Fibroblast of pulmonary artery (primary cell): ENCODE results near the gene HOXA9.
A peak's percentile ranks its signal among the peaks of the same experiment; 100 is the strongest.

ENCODE experiments used
- DNase-seq: peaks from one replicate; pipeline ENCODE4 v3.0.0-alpha.2; 2010; ENCODE audit warnings: low read depth
- H3K4me3 ChIP-seq: replicated peaks from 2 replicates; pipeline ENCODE4 v1.5.1; 2011; ENCODE audit warnings: low read depth, mild to moderate bottlenecking, control low read depth, low read length, moderate library complexity
- CTCF ChIP-seq: IDR thresholded peaks from 2 replicates; pipeline ENCODE4 v1.5.1; 2011; ENCODE audit warnings: mild to moderate bottlenecking, control low read depth, low read length, inconsistent platforms; ENCODE audit errors: missing control alignments

HOXA9 gene

GRCh38 chr7:27124096-27124901, 41.0 kb downstream of the HOXA9 start:
- no peak overlapping the region for H3K4me3 ChIP-seq
- TF ChIP-seq CTCF: no peak
- DNase-seq: peak; percentile 61

DNA sequence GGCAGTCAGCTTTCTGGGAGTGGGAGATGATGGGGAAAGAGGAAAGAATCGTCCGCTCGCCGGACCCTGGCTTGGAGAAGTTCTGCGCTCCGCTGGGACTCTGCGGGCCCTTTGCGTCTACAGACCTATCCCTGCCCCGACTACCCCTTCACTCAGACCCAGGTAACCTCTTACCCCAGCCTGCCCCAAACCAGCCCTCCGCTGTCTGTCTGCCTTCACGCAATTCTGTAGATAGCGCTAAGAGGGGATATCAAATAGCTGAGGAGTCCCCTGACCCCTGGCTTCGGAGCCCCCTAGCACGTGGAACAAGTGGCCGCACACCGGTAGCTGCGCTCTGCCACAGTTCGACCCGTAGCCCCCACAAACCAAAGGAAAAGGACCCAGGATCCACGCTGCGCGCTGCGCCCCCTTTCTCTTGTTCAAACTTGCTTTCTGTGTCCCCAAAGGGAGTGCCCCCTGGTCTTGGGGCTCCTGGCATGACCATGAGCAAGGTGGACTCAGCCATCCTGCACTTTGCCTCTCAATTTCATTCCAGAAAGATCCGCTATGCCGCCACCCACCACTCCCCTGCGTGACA, 41.8 kb downstream of the HOXA9 start:
- TF ChIP-seq CTCF: no peak
- H3K4me3 ChIP-seq: no peak overlapping the region
- no peak for DNase-seq

DNA sequence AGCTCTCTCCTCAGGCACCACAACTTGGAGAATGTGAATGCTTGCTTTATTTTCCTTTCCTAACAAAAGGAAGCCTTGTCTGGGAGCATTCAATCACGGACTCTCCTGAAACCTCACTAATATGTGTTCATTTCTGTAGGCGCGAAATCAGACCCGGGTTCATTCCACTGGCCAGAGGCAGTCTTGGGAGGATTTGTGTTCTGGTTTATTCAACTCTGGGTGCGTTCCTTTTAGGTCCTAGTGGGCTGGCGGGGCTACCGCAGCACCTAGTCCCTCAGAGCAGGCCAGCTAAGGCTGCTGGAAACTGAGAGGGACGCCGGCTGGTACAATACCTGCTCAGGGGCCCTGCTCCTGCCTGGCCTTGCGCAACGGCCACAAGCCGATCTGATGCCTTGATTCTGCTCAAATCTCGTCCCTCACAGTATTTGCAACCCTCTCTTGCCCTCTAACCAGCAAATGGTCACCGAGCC, 42.3 kb downstream of the HOXA9 start:
- H3K4me3 ChIP-seq: no peak overlapping the region
- no peak for TF ChIP-seq CTCF
- DNase-seq: no peak

GRCh38 chr7:27122077-27122910, 43.0 kb downstream of the HOXA9 start:
- no peak for TF ChIP-seq CTCF

GRCh38 chr7:27121684-27122076, 43.7 kb downstream of the HOXA9 start:
- H3K4me3 ChIP-seq: no peak overlapping the region
- no peak for TF ChIP-seq CTCF

More at GRCh38 chr7:27122077-27122910, 43.0 kb downstream of the HOXA9 start:
- DNase-seq: no peak
- peak overlapping the region; percentile 21 for H3K4me3 ChIP-seq

GRCh38 chr7:27119412-27119911, 45.9 kb downstream of the HOXA9 start:
- no peak for DNase-seq
- no peak overlapping the region for H3K4me3 ChIP-seq
- no peak for TF ChIP-seq CTCF

More at GRCh38 chr7:27121684-27122076, 43.7 kb downstream of the HOXA9 start:
- no peak for DNase-seq
